ENCODE data around the gene S1PR3.

S1PR3 gene

GRCh38 chr9:89020754-89021153 is 29.5 kb downstream of the S1PR3 start:
- H3K27me3 ChIP-seq = no peaks in the 10 kb centered on the region
- DNase-seq = no peak
- H3K4me1 ChIP-seq = no peaks in the 10 kb centered on the region
- TF ChIP-seq CTCF (IDR thresholded peaks at IDR 0.05; ENCODE audit: low read depth, low read length) = no peak
- no peaks in the 10 kb centered on the region for H3K9me3 ChIP-seq
- H3K36me3 ChIP-seq = peaks cover 11% of the 10 kb centered on the region
- H3K4me3 ChIP-seq (ENCODE audit: low read depth, low read length) = no peak overlapping the region

GRCh38 chr9:89021154-89021803 is 30.0 kb downstream of the S1PR3 start:
- TF ChIP-seq CTCF (IDR thresholded peaks at IDR 0.05; ENCODE audit: low read depth, low read length) = no peak
- H3K9me3 ChIP-seq = no peaks in the 10 kb centered on the region
- no peaks in the 10 kb centered on the region for H3K4me1 ChIP-seq
- no peak for DNase-seq
- H3K36me3 ChIP-seq = peaks cover 11% of the 10 kb centered on the region
- H3K27me3 ChIP-seq = no peaks in the 10 kb centered on the region
- H3K4me3 ChIP-seq (ENCODE audit: low read depth, low read length) = no peak overlapping the region

GRCh38 chr9:89022001-89022759 is 30.9 kb downstream of the S1PR3 start:
- Histone ChIP-seq H3K4me3 (ENCODE audit: low read depth, low read length) (no peak overlapping the region), H3K9me3 (no peaks in the 10 kb centered on the region), H3K4me1 (no peaks in the 10 kb centered on the region), H3K27me3 (no peaks in the 10 kb centered on the region), H3K36me3 (peaks cover 18% of the 10 kb centered on the region)
- no peak for DNase-seq
- no peak for TF ChIP-seq CTCF (IDR thresholded peaks at IDR 0.05; ENCODE audit: low read depth, low read length)

GRCh38 chr9:89022902-89023301 is 31.6 kb downstream of the S1PR3 start:
- TF ChIP-seq CTCF (IDR thresholded peaks at IDR 0.05; ENCODE audit: low read depth, low read length) = no peak
- H3K9me3 ChIP-seq = no peaks in the 10 kb centered on the region
- H3K4me3 ChIP-seq (ENCODE audit: low read depth, low read length) = no peak overlapping the region
- DNase-seq = no peak
- H3K36me3 ChIP-seq = peaks cover 19% of the 10 kb centered on the region
- no peaks in the 10 kb centered on the region for H3K4me1 ChIP-seq
- no peaks in the 10 kb centered on the region for H3K27me3 ChIP-seq

GRCh38 chr9:89023740-89024139 is 32.5 kb downstream of the S1PR3 start:
- H3K36me3 ChIP-seq = peaks cover 21% of the 10 kb centered on the region
- H3K4me1 ChIP-seq = no peaks in the 10 kb centered on the region
- no peak overlapping the region for H3K4me3 ChIP-seq (ENCODE audit: low read depth, low read length)
- no peaks in the 10 kb centered on the region for H3K27me3 ChIP-seq
- DNase-seq = no peak
- no peaks in the 10 kb centered on the region for H3K9me3 ChIP-seq
- no peak for TF ChIP-seq CTCF (IDR thresholded peaks at IDR 0.05; ENCODE audit: low read depth, low read length)

- Histone ChIP-seq H3K36me3 (peaks cover 21% of the 10 kb centered on the region), H3K4me1 (no peaks in the 10 kb centered on the region), H3K27me3 (no peaks in the 10 kb centered on the region), H3K4me3 (ENCODE audit: low read depth, low read length) (no peak overlapping the region), H3K9me3 (no peaks in the 10 kb centered on the region)
- DNase-seq = no peak
- TF ChIP-seq CTCF (IDR thresholded peaks at IDR 0.05; ENCODE audit: low read depth, low read length) = no peak
These were observed 33.5 kb downstream of the S1PR3 start for GRCh38 chr9:89024727-89025126.

Measured in BE2C (cell line).